GM18519 (cell line): ENCODE measurements around the gene NPSR1.

Experiments
- ATAC-seq: cut with Tn5 transposase; IDR thresholded peaks from one replicate; pipeline ENCODE4 v1.9.1; 2021; ENCODE audit warnings: mild to moderate bottlenecking, moderate library complexity; ENCODE audit not compliant: unreplicated experiment, low FRiP score

The NPSR1 gene

GRCh38 chr7:34719636-34720035, 61.6 kb downstream of the NPSR1 start:
- no peak for ATAC-seq

- ATAC-seq: no peak
These were observed 62.3 kb downstream of the NPSR1 start for GRCh38 chr7:34720289-34720688.

GRCh38 chr7:34723338-34723737, 65.3 kb downstream of the NPSR1 start:
- no peak for ATAC-seq

- no peak for ATAC-seq
These were observed 66.0 kb downstream of the NPSR1 start for GRCh38 chr7:34723866-34724490.

GRCh38 chr7:34726221-34726620, 68.2 kb downstream of the NPSR1 start:
- no peak for ATAC-seq

- ATAC-seq: no peak
These were observed 69.5 kb downstream of the NPSR1 start for GRCh38 chr7:34727464-34727995.

GRCh38 chr7:34728156-34728555, 70.1 kb downstream of the NPSR1 start:
- no peak for ATAC-seq

- no peak for ATAC-seq
These were observed 76.8 kb downstream of the NPSR1 start for GRCh38 chr7:34734771-34735170.

GRCh38 chr7:34735526-34735925, 77.5 kb downstream of the NPSR1 start:
- no peak for ATAC-seq

GRCh38 chr7:34739651-34740300, 81.8 kb downstream of the NPSR1 start:
- no peak for ATAC-seq

GRCh38 chr7:34740840-34741239, 82.8 kb downstream of the NPSR1 start:
- no peak for ATAC-seq

- no peak for ATAC-seq
These were observed 89.3 kb downstream of the NPSR1 start for GRCh38 chr7:34747176-34747781.

GRCh38 chr7:34747867-34748727, 90.1 kb downstream of the NPSR1 start:
- ATAC-seq: no peak

- ATAC-seq: no peak
These were observed 90.7 kb downstream of the NPSR1 start for GRCh38 chr7:34748728-34749089.

GRCh38 chr7:34749446-34749845, 91.4 kb downstream of the NPSR1 start:
- ATAC-seq: no peak

- no peak for ATAC-seq
These were observed 92.2 kb downstream of the NPSR1 start for GRCh38 chr7:34750209-34750608.

- ATAC-seq: no peak
These were observed 92.6 kb downstream of the NPSR1 start for GRCh38 chr7:34750636-34751035.

GRCh38 chr7:34751725-34752643, 94.0 kb downstream of the NPSR1 start:
- no peak for ATAC-seq

GRCh38 chr7:34752929-34753328, 94.9 kb downstream of the NPSR1 start:
- ATAC-seq: no peak

GRCh38 chr7:34755008-34755407, 97.0 kb downstream of the NPSR1 start:
- ATAC-seq: no peak
